GM18907 (cell line): Measurements from ENCODE around the gene NASP.

Experiments
- ATAC-seq: cut with Tn5 transposase; IDR thresholded peaks from one replicate; pipeline ENCODE4 v1.9.1; 2021; ENCODE audit warnings: mild to moderate bottlenecking, moderate library complexity; ENCODE audit not compliant: unreplicated experiment

The NASP gene

GRCh38 chr1:45583666-45584350 lies at the start of gene NASP:
Gene NASP, plus strand, starts transcription at chr1:45584041. Its CDS starts 106 bp downstream, at chr1:45584147.
- peak; percentile 59 for ATAC-seq

GRCh38 chr1:45535988-45536766 lies 47.7 kb upstream of the NASP start:
- ATAC-seq: no peak

GRCh38 chr1:45536886-45537285 lies 47.0 kb upstream of the NASP start:
- no peak for ATAC-seq

GRCh38 chr1:45541193-45541592 lies 42.6 kb upstream of the NASP start:
- ATAC-seq: no peak

GRCh38 chr1:45542591-45542990 lies 41.2 kb upstream of the NASP start:
- ATAC-seq: no peak

- ATAC-seq: peak; percentile 57
Measured at GRCh38 chr1:45543581-45544417, 40.0 kb upstream of the NASP start.

GRCh38 chr1:45544530-45544929 lies 39.3 kb upstream of the NASP start:
- no peak for ATAC-seq

- peak; percentile 54 for ATAC-seq
Measured at GRCh38 chr1:45545019-45545493, 38.8 kb upstream of the NASP start.

- no peak for ATAC-seq
Measured at GRCh38 chr1:45545553-45546310, 38.1 kb upstream of the NASP start.

GRCh38 chr1:45550401-45551351 lies 33.2 kb upstream of the NASP start, which contains the start of gene AKR1A1:
Gene AKR1A1, plus strand, starts transcription at chr1:45550826. Its CDS starts 10,969 bp downstream, at chr1:45561795.
- peak; percentile 79 for ATAC-seq

GRCh38 chr1:45551684-45552083 lies 32.2 kb upstream of the NASP start:
- ATAC-seq: no peak

- ATAC-seq: no peak
Measured at GRCh38 chr1:45552331-45552730, 31.5 kb upstream of the NASP start.

GRCh38 chr1:45554198-45554597 lies 29.6 kb upstream of the NASP start:
- ATAC-seq: no peak

- ATAC-seq: no peak
Measured at GRCh38 chr1:45557422-45557944, 26.4 kb upstream of the NASP start.

- ATAC-seq: no peak
Measured at GRCh38 chr1:45563843-45564242, 20.0 kb upstream of the NASP start.

- no peak for ATAC-seq
Measured at GRCh38 chr1:45566722-45567121, 17.1 kb upstream of the NASP start.

- no peak for ATAC-seq
Measured at GRCh38 chr1:45567911-45568310, 15.9 kb upstream of the NASP start.

GRCh38 chr1:45568421-45568820 lies 15.4 kb upstream of the NASP start:
- no peak for ATAC-seq

- ATAC-seq: no peak
Measured at GRCh38 chr1:45569571-45569961, 14.3 kb upstream of the NASP start.
